ENCODE measurements around the gene USP2. TPM values are rescaled to one million over a fixed set of nuclear protein-coding genes. Genes with fewer than 3 reads are reported as not detected.

The USP2 gene
- total and polyA plus RNA-seq, 4 donors, result 1.7 to 6.5 (median 3.5) TPM

DNA sequence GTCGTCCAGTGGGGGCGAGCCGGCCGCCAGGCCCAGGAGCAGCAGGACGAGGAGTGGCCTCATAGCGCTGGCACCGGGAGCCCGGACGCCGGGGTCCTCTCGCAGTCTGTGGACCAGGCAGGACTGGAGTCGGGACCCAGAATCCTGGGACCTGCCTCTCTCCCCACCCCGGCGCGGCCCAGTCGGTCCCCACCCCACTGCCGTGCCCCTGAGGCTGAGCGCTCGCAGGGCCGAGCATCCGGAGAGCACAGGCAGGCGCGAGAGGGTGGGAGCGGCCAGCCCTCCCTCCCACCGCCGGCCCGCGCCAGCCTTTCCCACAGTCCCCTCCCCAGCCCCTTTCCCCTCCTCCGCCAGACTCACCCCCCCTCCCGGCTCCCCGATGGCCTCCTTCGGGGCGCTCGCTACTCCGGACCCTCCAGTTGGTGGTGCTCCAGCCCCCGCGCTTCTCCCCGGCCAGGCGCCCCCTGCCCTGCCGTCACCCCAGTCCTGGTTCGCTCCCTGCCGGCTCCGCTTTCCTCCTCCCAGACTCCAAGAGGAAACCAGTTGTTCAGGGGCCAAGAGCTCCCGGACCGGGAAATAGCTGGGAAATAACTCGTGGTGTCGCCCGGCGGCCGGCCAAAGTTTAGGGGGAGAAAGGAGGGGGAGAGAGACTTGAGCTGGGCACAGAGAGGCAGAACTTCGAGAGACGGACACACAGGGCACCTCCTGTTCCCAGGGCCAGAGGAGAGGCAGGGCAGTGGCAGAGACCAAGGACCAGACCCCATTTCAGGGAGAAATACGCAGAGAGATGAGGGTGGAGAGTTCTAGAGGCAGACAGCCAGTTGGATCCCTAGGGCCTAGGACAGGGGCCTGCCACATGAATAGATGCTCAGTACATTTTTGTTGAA lies 40.9 kb downstream of the USP2 start, which contains the start of gene C1QTNF5:
C1QTNF5 (minus strand) TSS at position 549 of the 887 bp plus-strand sequence; CDS start at position 63, 486 bp downstream.
- WGBS, 2 donors, result 4% methylated on average over 40 to 53 of the region's 53 CpGs
- H3K9ac ChIP-seq (ENCODE audit: insufficient read depth in 1 of 2, low read length in 2 of 2), result peak within 1 kb of the TSS; percentile 25 to 58
- TF ChIP-seq, protein P1, sequence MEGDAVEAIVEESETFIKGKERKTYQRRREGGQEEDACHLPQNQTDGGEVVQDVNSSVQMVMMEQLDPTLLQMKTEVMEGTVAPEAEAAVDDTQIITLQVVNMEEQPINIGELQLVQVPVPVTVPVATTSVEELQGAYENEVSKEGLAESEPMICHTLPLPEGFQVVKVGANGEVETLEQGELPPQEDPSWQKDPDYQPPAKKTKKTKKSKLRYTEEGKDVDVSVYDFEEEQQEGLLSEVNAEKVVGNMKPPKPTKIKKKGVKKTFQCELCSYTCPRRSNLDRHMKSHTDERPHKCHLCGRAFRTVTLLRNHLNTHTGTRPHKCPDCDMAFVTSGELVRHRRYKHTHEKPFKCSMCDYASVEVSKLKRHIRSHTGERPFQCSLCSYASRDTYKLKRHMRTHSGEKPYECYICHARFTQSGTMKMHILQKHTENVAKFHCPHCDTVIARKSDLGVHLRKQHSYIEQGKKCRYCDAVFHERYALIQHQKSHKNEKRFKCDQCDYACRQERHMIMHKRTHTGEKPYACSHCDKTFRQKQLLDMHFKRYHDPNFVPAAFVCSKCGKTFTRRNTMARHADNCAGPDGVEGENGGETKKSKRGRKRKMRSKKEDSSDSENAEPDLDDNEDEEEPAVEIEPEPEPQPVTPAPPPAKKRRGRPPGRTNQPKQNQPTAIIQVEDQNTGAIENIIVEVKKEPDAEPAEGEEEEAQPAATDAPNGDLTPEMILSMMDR (IDR thresholded peaks at IDR 0.05; ENCODE audit: control extremely low read depth, extremely low read depth), result no peak
- peaks cover 0 to 7% (median 3%) of the 10 kb centered on the region in 4 donors for H3K36me3 ChIP-seq (ENCODE audit: control insufficient read depth in 4 of 4, insufficient read depth in 4 of 4, low read length in 4 of 4)
- H3K9me3 ChIP-seq (ENCODE audit: control insufficient read depth in 4 of 4, insufficient read depth in 3 of 4, low read length in 3 of 4), result no peaks in the 10 kb centered on the region
- peak within 1 kb of the TSS; percentile 52 for H3K4me3 ChIP-seq
- peak; percentile 95 to 97 (median 97) for DNase-seq
- H3K27me3 ChIP-seq (ENCODE audit: control insufficient read depth in 3 of 3, insufficient read depth in 3 of 3, low read length in 2 of 3), result no peaks in the 10 kb centered on the region
- H3K4me1 ChIP-seq (ENCODE audit: control insufficient read depth in 5 of 5, insufficient read depth in 5 of 5, low read length in 5 of 5), result peaks cover 0 to 47% (median 11%) of the 10 kb centered on the region in 5 donors
- ATAC-seq (ENCODE audit: insufficient read depth, low FRiP score), result peak; percentile 23
- peak within 1 kb of the TSS; percentile 90 to 91 for H3K27ac ChIP-seq (ENCODE audit: low read depth in 1 of 2, low read length in 1 of 2)

DNA sequence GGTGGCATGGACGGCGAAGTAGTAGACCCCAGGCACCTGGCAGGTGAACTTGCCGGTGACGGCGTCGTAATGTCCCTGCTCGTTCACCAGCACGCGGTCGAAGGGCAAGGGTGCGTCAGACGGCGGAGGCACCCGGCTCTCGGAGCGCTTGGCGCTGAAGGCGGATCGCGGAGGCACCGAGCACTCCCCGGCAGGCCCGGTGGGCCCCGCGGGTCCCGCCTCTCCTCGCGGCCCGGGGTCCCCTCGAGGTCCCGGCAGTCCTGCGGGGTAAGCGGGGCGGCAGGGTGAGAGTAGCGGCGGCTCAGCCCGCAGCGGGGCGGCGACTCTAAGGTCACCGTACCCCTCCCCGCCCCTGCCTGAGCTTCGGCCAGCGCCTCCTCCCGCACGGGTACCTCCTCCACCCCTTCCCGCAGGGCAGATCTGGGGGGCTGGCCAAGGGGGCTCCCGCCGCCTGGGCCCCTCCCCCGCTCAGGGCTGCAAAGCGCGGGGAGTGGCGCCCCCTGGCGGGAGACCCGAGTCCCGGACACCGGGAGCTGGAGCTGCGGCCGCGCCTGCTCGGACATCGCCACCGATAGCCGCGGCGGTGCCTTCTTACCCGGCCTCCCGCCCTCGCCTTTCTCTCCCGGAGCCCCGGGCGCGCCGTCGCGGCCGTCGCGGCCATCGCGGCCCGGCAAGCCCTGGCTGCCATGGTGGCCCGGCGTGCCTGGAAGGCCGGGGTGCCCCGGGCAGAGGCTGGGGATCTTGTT lies 41.7 kb downstream of the USP2 start:
- Histone ChIP-seq H3K36me3 (ENCODE audit: control insufficient read depth in 4 of 4, insufficient read depth in 4 of 4, low read length in 4 of 4) (peaks cover 0 to 7% (median 3%) of the 10 kb centered on the region in 4 donors), H3K27ac (ENCODE audit: low read depth in 1 of 2, low read length in 1 of 2) (peak overlapping the region; percentile 90 to 91), H3K9me3 (ENCODE audit: control insufficient read depth in 4 of 4, insufficient read depth in 3 of 4, low read length in 3 of 4) (no peaks in the 10 kb centered on the region), H3K4me3 (peak overlapping the region; percentile 52), H3K27me3 (ENCODE audit: control insufficient read depth in 3 of 3, insufficient read depth in 3 of 3, low read length in 2 of 3) (no peaks in the 10 kb centered on the region), H3K9ac (ENCODE audit: insufficient read depth in 1 of 2, low read length in 2 of 2) (peak overlapping the region in 1 of 2 donors; percentile 25), H3K4me1 (ENCODE audit: control insufficient read depth in 5 of 5, insufficient read depth in 5 of 5, low read length in 5 of 5) (peaks cover 0 to 55% (median 18%) of the 10 kb centered on the region in 5 donors)
- DNase-seq (peak; percentile 83 to 86 (median 86)), ATAC-seq (ENCODE audit: insufficient read depth, low FRiP score) (peak; percentile 77)
- WGBS, 2 donors, result 5% methylated on average over 61 to 86 of the region's 86 CpGs
- TF ChIP-seq, protein P1 (IDR thresholded peaks at IDR 0.05; ENCODE audit: control extremely low read depth, extremely low read depth), result peak; percentile 28

DNA sequence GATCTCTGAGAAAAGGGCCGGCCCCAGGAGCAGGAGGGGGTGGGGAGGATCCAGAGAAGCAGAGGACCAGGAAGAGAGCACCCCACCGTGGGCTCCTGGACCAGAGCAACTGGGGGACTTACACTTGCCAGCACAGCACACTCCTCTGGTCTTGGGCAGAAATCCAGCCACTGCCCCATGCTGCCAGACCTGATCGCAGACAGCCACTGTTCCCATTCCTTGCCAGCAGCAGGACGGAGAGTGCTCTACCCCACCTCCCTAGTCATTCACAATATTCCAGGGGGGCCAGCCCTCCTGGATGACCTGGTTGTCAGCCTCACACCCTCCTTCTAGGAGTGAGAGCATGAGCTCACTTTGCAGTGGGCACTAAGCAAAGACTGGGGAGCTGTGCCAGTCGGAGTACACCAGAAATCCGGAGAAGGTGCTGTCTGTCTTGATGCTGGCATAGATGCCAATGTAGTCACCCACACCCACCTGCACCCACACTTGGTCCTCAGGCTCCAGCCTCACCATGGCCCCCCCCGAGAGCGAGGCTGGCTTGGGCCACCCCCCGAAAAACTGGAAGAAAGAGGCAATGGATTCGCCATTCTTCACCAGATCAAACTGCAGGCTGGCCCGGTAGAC lies 42.4 kb downstream of the USP2 start:
- ATAC-seq (ENCODE audit: insufficient read depth, low FRiP score) (no peak), DNase-seq (peak in 2 of 3 donors; percentile 30 to 41)
- Histone ChIP-seq H3K4me1 (ENCODE audit: control insufficient read depth in 5 of 5, insufficient read depth in 5 of 5, low read length in 5 of 5) (peaks cover 0 to 55% (median 18%) of the 10 kb centered on the region in 5 donors), H3K36me3 (ENCODE audit: control insufficient read depth in 4 of 4, insufficient read depth in 4 of 4, low read length in 4 of 4) (peaks cover 0 to 7% (median 3%) of the 10 kb centered on the region in 4 donors), H3K27me3 (ENCODE audit: control insufficient read depth in 3 of 3, insufficient read depth in 3 of 3, low read length in 2 of 3) (no peaks in the 10 kb centered on the region), H3K9ac (ENCODE audit: insufficient read depth in 1 of 2, low read length in 2 of 2) (no peak overlapping the region), H3K4me3 (peak overlapping the region; percentile 52), H3K9me3 (ENCODE audit: control insufficient read depth in 4 of 4, insufficient read depth in 3 of 4, low read length in 3 of 4) (no peaks in the 10 kb centered on the region), H3K27ac (ENCODE audit: low read depth in 1 of 2, low read length in 1 of 2) (peak overlapping the region in 1 of 2 donors; percentile 90)
- TF ChIP-seq, protein P1 (IDR thresholded peaks at IDR 0.05; ENCODE audit: control extremely low read depth, extremely low read depth), result no peak
- WGBS, 2 donors, result 53 to 58% methylated on average over 11 of the region's 11 CpGs

Measured in lung (tissue), 12 donors.